Activated CD8-positive, alpha-beta memory T cell treated with anti-CD3 and anti-CD28 coated beads, Interleukin-2, amount 50 U/mL, for 4 hours (primary cell): ENCODE data around the gene TMIGD2.
"Not testable (repeated sequence)": the region's sequence is repeated elsewhere in the genome, so short reads cannot be mapped to it uniquely, and the experiment has no call there.

Source experiments
- DNase-seq: peaks from one replicate; pipeline ENCODE4 v3.0.0-alpha.2; 2020

TMIGD2 gene

DNA sequence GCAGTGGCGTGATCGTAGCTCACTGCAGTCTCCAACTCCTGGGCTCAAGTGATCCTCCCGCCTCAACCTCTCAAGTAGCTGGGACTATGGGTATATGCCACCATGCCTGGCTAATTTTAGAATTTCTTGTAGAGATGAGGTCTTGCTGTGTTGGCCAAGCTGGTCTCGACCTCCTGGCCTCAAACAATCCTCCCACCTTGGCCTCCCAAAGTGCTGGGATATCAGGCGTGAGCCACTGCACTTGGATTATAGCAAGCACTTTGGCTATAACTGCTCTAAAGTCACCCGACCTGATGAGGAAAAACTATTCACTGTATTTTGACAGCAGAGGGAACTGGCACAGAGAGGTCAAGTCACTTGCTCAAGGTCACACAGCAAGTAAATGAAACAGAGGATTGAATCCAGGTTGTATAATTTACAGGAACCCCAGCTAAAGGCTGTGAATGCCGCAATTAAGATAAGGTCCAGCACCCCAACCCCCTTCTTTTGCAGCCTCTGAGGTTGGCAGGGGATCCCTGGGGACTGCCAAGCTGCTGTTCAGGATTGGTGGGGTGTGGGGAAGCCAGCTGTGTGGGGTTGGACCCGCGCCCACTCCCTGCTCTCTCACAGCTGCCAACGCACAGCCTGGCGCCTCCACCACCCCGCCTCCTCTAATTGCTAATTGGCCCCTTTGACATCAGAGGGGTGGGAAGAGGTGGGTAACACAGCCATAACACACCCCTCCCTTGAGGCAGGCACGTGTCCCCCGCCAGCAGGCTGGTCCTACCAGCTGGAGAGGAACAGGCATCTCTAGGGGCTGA, 6.0 kb downstream of the TMIGD2 start:
- no peak for DNase-seq

DNA sequence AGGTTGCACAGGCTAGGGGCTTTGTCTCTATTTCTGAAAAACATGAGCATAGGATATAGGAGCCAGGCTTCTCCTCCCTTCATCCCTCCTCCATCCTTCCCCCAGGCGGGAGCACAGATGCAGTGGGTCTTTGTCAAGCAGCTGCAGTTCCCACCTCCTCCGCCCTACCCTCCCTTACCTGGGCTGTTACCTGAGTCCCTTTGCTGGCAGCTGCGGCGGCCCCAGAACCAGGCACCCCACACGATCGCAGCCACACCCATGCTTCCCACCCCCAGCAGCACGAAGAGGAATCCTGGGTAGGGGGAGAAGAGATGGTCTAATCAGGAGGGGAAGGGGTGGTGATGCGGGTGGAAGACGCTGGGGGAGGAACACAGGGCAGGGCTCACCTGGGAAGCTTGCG, 7.8 kb downstream of the TMIGD2 start:
- no peak for DNase-seq

DNA sequence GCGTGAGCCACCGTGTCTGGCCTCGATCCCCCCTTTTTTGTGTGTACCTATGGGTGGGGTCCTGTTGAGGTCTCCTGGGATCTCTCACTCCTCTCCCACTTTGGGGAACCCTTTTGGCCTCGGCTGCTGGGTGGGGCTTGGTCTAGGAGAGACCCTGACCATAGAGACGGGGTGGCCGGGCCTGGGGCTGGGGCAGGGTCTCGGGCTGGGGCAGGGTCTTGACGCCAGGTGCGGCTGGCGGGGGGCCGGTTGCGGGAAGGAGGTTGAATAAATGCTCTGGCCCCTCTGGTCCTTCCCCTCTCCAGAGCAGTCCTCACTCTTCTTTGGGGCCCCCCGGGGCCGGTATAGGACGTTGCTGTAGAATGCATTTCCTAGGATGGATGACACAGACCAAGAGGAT, 9.7 kb downstream of the TMIGD2 start:
- no peak for DNase-seq

DNA sequence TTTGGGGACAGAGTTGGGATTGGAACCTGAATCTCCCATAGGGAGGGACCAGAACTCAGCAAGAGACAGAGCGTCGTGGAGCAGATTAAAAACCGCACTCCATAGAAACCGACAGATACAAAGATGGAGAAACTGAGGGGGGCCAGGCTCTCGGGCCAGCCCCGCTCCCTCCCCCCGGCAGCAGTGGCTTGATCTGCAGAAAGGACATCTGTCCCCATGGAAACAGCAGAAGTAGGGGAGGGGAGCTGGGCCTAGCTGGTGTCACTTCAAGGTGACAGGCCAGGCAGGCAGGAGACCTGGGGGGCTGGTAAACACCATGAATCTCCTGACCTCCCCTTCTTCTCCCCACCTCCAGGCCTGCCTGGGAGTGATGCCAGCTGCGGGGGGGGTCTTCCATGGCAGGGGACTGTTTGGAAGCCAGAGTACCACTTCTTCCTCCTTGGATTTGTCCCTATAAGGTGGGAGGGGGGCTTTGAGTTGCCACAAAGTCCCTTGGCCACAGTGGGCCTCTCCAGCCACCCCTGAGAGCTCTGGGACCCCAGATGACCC, 10.9 kb downstream of the TMIGD2 start:
- no peak for DNase-seq

DNA sequence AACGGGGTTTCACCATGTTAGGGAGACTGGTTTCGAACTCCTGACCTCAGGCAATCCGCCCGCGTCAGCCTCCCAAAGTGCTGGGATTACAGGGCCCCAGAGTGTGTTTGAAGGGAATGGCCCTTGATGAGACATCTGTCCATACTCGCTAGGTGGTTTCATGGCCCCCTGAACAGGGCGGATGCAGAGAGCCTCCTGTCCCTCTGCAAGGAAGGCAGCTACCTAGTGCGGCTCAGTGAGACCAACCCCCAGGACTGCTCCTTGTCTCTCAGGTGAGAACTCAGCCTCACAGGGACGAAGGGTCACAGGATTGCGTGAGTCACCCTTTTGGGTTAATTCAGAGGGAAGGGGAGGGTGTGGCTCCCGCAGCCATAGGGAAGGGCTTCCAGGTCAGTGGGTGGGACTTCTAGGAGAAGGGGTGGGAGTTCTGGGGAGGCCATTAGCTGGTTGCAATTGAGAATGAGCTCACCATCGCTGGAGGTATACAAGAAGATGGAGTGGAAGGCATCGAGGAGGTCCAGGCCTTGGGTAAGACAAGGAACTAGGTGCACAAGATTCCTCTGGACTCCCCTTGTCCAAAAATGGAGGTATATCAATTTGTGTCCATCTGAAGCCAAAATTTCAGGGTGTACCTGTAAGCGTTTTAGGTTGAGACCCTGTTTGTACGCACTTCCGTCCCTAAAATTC, 14.0 kb downstream of the TMIGD2 start:
- no peak for DNase-seq

DNA sequence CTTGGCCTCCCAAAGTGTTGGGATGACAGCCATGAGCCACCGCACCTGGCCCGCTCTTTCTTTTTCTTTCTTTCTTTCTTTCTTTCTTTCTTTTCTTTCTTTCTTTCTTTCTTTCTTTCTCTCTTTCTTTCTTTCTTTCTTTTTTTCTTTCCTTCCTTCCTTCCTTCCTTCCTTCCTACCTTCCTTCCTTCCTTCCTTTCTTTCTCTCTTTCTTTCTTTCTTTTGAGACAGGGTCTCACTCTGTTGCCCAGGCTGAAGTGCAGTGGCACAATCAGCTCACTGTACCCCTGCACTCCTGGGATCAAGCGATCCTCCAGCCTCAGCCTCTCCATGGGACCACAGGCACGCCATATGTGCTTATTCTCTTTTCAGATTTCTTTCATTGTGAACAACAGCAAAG, 16.0 kb downstream of the TMIGD2 start:
- not testable (repeated sequence) for DNase-seq

DNA sequence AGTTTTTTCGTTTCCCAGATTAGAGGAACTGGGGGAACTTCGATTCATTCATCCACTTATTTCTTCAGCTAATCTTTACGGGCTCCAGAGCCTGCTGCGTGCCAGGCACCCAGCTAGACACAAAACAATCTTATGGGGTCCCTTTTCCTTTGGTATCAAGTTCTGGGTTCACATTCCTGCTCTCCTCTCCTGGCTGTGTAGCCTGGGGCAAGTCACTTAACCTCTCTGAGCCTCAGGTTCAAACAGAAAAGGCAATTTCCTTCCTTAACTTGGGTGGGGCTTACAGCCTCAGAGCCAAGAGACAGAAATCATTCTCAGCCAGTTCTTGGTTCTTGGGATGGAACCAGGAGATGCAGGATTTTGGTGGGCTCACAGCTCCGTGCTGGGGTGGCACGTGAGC, 17.2 kb downstream of the TMIGD2 start:
- no peak for DNase-seq

DNA sequence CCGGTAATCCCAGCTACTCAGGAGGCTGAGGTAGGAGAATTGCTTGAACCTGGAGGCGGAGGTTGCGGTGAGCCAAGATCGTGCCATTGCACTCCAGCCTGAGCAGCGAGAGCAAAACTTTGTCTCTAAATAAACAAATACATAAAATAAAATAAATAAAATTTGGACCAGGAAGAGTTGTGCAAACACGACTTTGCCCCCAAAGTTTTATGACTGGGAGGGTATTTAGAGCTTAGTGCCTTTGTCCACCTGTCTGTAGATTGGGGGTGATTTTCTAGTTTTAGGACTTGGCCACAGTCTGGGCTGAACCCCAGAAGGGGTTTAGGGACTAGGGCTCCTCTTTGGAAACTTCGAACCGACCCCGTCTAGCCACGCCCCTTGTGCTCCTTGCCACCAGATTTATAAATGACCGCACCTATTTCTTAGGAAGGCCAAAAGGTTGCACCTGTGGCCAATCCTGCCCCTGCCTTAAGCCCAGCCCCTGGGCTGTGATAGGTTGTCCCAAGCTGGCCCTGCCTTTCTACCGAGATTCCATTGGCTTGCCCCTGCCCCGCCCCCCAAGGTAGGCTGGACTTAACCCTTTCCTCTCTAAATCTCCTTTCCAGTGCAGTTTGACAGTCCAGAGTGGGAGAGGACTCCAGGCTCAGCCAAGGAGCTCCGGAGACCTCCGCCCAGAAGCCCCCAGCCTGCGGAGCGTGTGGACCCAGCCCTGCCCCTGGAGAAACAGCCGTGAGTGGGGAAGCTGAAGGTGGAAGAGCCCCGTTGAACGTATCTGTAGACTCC, 17.8 kb downstream of the TMIGD2 start:
- DNase-seq = no peak

DNA sequence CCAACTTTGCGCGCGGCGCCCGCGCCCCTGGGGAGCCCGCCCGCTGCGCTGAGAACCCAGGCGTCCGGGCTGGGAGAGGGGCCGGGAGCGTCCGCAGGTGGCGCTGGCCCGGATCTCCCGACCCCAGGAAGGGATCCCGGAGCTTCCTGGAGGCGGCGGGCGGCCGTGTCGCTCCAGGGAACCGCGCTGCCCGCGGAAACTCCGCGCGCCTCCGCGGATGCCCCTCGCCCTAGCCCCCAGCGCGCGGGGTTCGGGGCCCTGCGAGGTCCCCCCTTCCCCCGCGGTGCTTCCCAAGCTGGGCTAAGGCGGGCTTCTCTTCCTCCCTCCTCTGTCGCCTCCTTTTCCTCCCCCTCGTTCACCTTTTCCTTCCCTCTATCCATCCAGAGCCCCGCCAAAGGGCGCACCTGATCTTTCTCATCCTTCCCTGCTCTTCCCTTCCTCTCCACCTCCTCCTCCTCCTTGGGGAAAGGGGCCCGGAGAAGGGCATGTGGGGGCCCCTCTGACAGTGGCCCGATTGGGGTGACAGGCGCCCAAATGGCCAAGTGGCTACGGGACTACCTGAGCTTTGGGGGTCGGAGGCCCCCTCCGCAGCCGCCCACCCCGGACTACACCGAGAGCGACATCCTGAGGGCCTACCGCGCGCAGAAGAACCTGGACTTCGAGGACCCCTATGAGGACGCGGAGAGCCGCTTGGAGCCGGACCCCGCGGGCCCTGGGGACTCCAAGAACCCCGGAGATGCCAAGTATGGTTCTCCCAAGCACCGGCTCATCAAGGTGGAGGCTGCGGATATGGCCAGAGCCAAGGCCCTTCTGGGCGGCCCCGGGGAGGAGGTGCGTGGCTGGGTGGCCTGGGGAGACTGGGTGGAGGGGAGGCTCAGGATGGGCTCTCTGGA, 22.4 kb downstream of the TMIGD2 start:
- DNase-seq = no peak

DNA sequence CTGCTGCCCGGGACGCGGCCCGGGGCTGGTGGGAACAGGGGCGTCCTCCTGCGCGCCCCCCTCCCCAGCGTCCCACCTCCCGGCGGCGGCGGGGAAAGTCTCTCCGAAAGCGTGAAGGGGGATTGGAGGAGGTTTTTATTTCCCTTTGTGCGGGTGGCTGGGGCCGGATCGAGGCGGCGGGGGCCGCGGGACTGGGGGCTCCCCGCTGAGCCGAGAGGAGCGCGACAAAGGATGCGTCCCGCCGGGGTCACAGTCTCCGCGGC, 23.0 kb downstream of the TMIGD2 start:
- DNase-seq = no peak

DNA sequence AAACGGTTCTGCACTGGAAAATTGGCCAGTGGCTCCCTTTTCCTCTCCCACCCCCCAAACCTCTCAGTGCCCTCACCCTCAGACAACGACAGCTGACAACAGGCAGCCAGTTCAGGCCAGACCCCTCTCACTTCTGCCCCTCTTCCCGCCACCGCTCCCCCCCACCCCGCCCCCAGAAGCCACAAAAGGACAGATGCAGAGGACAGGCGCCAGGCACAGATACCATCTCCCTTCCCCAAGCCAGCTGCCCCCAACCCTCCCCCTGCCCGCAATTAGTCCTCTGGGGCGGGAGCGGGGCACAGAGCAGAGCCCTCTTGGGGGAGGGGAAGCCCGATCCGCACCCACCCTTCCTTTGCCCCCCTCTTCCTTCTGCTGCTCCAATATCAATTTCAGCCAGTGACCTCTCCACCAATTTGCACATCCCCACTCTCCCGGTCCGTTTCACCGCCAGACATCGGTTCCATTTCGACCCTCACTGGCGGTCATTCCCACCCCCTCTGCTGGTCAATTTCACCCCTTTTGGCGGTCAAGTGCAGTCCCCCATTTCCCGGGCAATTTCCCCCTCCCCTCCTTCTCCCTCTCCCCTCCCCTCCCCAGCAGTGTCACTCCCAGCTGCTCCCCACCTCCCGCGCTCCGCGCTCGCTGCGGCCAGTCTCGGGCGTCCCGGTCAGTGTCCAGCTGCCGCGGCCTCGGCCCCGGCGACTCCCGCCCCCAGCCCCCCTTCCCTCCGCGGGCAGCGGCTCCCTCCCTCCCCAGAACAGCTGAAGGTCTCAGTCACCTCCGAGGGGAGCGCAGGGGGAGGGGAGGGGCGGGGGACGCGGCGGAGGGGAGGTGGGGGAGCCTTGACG, 23.5 kb downstream of the TMIGD2 start, which contains the start of gene SHD:
SHD (plus strand) TSS at position 848 of the 848 bp plus-strand sequence. CDS start 798 bp downstream, outside the sequence.
- no peak for DNase-seq

DNA sequence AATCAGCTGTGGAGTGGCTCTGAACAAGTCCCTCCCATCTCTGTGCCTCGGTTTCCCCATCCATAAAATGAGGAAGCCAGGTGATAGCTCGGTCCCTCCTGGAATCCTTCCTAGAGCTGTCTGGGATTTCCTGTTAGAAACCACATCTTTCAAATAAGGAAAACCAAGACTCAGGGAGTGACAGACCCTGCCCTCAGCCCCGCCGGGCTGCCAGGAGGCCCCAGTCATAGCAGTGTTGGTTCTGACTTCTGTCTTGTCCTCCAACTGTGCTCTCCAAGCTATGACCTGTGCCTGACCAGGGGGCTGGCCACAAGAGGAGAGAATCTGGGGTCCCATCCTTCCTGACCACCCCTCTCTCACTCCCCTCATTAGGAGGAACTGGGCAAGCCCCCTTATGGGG, 24.2 kb downstream of the TMIGD2 start:
- no peak for DNase-seq

DNA sequence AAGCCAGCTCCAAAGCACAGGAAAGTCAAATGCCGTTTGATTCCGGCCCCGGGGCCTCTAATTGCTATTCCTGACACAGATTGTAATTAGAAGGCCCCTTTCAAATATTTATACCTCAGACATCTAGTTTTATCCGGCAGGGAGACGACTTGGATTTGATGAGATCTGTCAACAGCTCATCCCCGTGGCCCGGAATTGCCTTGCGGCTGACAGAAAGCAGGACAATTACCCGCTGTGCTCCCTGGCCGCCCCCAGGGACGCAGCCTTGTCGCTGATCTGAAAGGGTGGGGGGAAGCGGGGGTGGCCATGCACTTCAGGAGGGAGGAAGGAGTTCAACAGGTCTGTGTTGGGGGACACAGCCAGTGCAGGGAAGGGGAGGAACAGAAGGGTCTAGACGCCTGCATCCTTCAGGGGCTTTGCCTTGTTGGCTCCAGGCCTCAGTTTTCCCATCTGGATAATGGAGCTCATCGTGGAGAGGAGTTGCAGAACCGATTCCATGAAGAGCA, 24.9 kb downstream of the TMIGD2 start:
- DNase-seq = no peak

DNA sequence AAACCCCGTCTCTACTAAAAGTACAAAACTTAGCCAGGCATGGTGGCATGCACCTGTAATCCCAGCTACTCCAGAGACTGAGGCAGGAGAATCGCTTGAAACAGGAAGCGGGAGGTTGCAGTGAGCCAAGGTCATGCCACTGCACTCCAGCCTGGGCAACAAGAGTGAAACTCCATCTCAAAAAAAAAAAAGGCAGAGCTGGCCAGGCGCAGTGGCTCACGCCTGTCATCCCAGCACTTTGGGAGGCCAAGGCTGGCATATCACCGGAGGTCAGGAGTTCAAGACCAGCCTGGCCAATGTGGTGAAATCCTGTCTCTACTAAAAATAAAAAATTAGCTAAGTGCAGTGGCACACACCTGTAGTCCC, 27.9 kb downstream of the TMIGD2 start:
- not testable (repeated sequence) for DNase-seq

DNA sequence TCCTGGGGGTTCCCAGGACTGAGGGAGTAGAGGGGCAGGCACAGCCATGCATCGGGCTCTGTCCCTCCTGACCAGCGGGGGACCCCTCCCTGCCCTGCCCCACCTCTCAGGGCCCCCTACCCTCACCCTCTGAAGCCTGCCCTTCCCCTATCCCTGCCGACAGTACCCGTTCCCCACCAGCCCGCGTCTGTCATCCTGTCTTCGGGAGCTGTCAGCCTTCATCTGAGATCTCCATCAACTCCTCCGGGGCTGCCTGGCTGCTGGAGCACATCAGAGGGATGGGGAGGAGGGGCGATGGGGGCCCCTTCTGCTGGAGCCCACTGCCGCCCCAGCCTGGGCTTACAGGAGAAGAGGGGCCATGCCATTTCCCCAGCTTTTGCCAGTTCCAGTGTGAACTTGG, 29.3 kb downstream of the TMIGD2 start:
- no peak for DNase-seq

DNA sequence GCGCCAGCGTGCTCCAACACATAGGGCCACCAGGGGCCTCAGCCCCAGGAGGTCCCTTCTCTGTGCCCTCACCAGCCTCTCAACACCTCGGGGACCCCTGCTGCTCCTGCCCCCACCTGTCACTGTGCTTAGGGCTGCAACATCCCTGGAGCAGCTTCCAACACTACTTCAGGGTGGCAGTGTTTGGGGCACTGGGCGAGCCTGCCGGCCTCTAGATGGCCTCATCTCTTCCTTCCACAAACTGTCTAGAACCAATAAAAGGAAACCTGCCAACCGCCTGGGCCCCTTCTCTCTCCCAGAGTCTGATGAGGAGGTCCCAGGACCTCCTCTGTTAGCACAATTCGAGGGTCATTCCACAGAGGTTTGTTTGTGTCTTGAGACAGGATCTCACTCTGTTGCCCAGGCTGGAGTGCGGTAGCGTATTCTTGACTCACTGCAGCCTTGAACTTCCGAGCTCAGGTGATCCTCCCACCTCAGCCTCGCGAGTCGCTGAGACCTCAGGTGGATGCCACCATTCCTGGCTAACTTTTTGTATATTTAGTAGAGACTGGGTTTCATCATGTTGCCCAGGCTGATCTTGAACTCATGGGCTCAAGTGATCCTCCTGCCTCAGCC, 33.3 kb downstream of the TMIGD2 start:
- DNase-seq = no peak

DNA sequence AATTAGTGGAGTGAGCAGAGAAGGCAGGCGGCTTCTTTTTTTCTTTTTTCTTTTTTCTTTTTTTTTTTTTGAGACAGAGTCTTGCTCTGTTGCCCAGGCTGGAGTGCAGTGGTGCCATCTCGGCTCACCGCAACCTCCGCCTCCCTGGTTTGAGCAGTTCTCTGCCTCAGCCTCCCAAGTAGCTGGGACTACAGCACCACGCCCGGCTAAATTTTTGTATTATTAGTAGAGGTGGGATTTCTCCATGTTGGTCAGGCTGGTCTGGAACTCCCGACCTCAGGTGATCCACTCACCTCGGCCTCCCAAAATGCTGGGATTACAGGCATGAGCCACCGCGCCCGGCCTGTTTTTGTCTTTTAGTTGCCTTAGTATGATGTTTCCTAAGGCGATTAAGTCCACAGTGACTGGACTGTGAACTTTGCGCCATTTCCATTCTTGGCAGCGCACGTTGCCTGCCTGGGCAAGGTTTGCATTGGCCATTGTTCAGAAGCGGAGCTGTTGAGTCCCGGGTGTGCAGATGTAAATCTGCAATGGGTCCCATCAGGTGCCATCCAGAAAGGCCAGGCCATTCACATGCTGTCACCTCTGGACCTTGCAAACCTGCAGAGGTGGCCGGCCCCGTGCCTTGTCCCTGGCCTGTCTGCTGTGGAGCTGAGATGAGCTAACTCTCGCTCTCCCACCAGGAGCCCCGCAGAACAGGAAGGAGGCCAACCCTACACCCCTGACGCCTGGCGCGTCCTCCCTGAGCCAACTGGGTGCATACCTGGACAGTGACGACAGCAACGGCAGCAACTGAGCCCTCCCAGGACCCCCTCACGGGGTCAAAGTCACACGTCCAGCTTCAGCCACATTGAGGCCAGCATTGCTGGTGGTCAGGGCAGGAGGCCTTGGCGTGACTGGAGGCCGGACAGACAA, 34.0 kb downstream of the TMIGD2 start:
- DNase-seq = no peak

DNA sequence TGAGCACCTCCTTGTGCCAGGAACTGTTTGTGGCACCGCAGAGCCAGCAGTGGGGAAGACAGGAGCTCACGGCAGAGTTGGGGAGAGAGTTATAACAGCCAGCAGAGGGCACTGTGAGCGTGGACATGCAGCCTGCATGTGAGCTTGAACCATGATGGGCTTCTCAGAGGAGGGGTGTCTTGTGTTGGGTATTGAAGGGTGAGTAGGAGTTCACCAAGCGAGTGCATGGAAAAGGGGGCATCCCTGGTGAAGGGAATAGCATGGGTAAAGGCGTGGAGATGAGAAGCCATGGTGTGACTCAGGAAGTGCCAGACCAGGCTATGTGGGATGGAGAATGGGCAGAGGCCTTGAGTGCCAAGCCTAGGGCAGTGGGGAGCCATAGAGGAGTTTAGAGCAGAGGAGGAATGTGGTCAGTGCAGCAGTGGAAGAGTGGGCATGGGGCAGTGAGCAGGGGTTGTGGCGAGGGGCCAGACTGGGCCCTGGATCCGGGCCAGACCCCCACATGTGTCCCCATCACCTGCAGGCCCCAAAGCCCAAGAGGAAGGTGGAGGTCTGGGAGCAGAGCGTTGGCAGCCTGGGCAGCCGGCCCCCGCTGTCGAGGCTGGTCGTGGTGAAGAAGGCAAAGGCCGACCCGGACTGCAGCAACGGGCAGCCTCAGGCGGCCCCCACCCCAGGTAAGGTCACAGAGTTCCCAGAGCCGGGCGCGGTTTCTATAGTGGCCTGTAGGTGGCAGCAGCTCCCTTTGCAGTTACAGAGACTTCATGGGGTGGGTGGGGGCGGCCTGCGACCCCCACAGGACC, 34.9 kb downstream of the TMIGD2 start:
- DNase-seq = peak; percentile 63
